DMS114 treated with DMSO at 0.1 percent for 48 hours (cell line): ENCODE data around the gene CHST14.
"Not testable (repeated sequence)": the region's sequence is repeated elsewhere in the genome, so short reads cannot be mapped to it uniquely, and the experiment has no call there.

Experiments used
- DNase-seq: peaks from one replicate; lab custom pipeline; 2025; ENCODE audit not compliant: unreplicated experiment; lab: John Stamatoyannopoulos, UW

The CHST14 gene

GRCh38 chr15:40440743-40441564, 29.8 kb upstream of the CHST14 start, which contains the start of gene BAHD1:
TSS of gene BAHD1 (plus strand) at chr15:40440953. CDS start at chr15:40458465, 17,512 bp downstream.
- DNase-seq: peak; percentile 81

GRCh38 chr15:40441565-40442531, 28.9 kb upstream of the CHST14 start:
- DNase-seq: no peak

GRCh38 chr15:40443255-40443654, 27.5 kb upstream of the CHST14 start:
- DNase-seq: no peak

- no peak for DNase-seq
These were observed 26.9 kb upstream of the CHST14 start for GRCh38 chr15:40443846-40444245.

GRCh38 chr15:40444736-40445135, 26.0 kb upstream of the CHST14 start:
- DNase-seq: no peak

- DNase-seq: no peak
These were observed 25.3 kb upstream of the CHST14 start for GRCh38 chr15:40445421-40445922.

GRCh38 chr15:40446144-40446543, 24.6 kb upstream of the CHST14 start:
- DNase-seq: no peak

- DNase-seq: no peak
These were observed 22.4 kb upstream of the CHST14 start for GRCh38 chr15:40448354-40448753.

- no peak for DNase-seq
These were observed 21.5 kb upstream of the CHST14 start for GRCh38 chr15:40449275-40449674.

- no peak for DNase-seq
These were observed 20.7 kb upstream of the CHST14 start for GRCh38 chr15:40450047-40450446.

GRCh38 chr15:40451527-40452158, 19.1 kb upstream of the CHST14 start:
- DNase-seq: no peak

GRCh38 chr15:40452296-40453090, 18.3 kb upstream of the CHST14 start:
- no peak for DNase-seq

- DNase-seq: not testable (repeated sequence)
These were observed 16.8 kb upstream of the CHST14 start for GRCh38 chr15:40453941-40454340.

GRCh38 chr15:40454904-40455391, 15.8 kb upstream of the CHST14 start:
- no peak for DNase-seq

- no peak for DNase-seq
These were observed 14.5 kb upstream of the CHST14 start for GRCh38 chr15:40456299-40456712.

- DNase-seq: no peak
These were observed 14.0 kb upstream of the CHST14 start for GRCh38 chr15:40456738-40457137.

GRCh38 chr15:40458495-40459371, 12.1 kb upstream of the CHST14 start:
- no peak for DNase-seq

- no peak for DNase-seq
These were observed 11.3 kb upstream of the CHST14 start for GRCh38 chr15:40459391-40460015.

- DNase-seq: no peak
These were observed 10.4 kb upstream of the CHST14 start for GRCh38 chr15:40460404-40460803.
